NCI-H345 treated with DMSO at 0.1 percent for 48 hours (cell line): Measurements from ENCODE around the gene PRKAR2A.
"Not testable (repeated sequence)": the region's sequence is repeated elsewhere in the genome, so short reads cannot be mapped to it uniquely, and the experiment has no call there.

Experiments
- DNase-seq: peaks from one replicate; lab custom pipeline; 2025; ENCODE audit not compliant: unreplicated experiment; lab: John Stamatoyannopoulos, UW

Gene PRKAR2A

GRCh38 chr3:48782046-48782445, 65.6 kb downstream of the PRKAR2A start:
- no peak for DNase-seq

DNA sequence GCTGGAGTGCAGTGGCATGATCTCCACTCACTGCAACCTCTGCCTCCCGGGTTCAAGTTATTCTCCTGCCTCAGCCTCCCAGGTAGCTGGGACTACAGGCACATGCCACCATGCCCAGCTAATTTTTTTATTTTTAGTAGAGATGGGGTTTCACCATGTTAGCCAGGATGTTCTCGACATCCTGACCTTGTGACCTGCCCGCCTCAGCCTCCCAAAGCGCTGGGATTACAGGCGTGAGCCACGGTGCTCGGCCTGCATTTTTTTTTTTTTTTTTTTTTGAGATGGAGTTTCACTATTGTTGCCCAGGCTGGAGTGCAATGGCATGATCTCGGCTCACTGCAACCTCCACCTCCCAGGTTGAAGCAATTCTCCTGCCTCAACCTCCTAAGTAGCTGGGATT, 69.1 kb downstream of the PRKAR2A start:
- DNase-seq = not testable (repeated sequence)

DNA sequence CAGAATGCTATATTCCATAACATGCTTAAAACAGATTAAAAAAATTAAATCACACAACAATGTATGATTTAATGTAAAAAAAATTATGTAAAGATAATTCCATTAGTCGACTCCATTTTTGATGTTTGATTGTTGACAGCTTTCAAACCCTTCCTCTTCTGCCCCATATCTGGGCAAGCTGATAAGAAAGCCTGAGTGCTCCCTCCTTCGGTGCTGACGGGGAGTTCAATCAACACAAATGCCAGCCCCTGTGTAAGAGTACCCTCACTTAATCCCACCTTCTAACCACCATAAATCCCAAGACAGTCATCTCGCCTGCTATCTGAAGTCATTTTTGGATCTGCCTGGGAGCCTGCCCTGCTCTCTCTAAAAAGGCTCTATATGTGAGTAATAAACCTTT, 70.8 kb downstream of the PRKAR2A start:
- DNase-seq = no peak

- no peak for DNase-seq
Observed at GRCh38 chr3:48770192-48770502, 77.5 kb downstream of the PRKAR2A start.

DNA sequence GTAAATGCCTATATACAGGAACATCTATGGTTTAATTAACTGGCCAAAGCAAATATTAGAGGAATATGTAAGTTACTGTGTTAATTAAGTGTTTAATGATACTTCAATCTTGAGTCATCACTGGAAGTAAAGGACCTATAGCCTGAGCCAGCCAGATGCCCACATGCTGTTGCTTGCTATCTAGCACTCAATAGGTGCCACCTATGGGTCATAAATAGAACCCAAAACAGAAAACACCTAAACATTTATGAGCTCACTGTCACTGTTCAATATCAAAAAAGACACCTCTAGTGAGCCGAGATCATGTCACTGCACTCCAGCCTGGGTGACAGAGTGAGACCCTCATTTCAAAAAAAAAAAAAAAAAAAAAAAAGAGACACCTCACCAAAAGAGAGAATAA, 82.3 kb downstream of the PRKAR2A start:
- DNase-seq = no peak

DNA sequence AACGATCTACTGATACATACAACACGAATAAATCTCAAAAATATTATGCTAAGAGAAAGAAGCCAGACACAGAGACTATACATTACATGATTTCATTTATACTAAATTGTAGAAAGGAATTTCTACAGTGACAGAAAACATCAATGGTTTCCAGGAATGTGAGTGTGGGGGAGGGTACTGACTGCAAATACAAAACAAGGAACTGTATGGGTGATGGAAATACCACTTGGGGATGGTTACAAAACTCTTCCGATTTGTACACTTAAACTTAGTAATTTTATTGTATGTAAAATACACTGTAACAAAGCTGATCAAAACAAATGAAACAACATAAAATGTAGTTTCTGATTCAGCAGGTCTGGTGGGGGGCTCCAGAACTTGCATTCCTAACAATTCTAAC, 84.9 kb downstream of the PRKAR2A start:
- no peak for DNase-seq

- not testable (repeated sequence) for DNase-seq
Observed at GRCh38 chr3:48759991-48760540, 87.6 kb downstream of the PRKAR2A start.

GRCh38 chr3:48759531-48759930, 88.1 kb downstream of the PRKAR2A start:
- not testable (repeated sequence) for DNase-seq

GRCh38 chr3:48759071-48759470, 88.6 kb downstream of the PRKAR2A start:
- no peak for DNase-seq

- no peak for DNase-seq
Observed at GRCh38 chr3:48756640-48757039, 91.0 kb downstream of the PRKAR2A start.

GRCh38 chr3:48750856-48751255, 96.8 kb downstream of the PRKAR2A start:
- no peak for DNase-seq

DNA sequence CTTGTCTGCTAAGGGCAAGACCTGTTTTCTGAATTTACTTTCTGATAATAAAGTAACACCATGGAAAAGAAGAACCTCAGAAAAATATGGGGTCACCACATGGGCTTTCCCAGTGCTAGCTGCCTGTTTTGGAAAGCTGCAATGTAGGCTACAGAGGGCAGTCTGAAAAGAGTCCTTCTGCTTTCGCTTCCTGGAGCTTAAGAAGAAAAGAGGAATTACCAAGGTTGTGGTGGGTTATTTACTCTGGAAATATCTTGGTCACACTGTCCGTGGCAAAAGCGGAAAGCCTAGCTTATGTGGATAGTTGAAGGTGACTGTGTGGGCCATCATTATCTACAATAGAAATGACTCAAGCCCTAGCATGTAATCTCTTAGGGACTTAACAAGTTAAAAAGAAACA, 98.9 kb downstream of the PRKAR2A start:
- DNase-seq = no peak

DNA sequence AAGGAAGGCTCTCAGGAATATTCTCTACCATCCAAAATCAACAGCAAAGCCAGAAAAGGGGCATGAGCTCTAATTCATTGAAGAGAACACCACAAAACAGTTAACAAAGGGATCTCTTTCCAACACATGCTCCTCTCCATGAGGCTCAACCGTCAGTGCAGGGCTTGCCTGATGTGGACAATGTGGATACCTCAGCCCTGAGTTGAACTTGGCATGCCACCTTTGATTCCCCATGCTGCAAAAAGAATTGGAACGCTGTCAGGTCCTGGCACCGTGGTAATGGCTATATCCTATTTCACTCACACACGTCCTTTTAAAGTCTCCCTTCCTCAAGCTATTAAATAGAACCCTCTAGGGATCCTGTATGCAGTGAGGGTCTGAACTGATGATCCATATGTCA, 100.0 kb downstream of the PRKAR2A start:
- no peak for DNase-seq

DNA sequence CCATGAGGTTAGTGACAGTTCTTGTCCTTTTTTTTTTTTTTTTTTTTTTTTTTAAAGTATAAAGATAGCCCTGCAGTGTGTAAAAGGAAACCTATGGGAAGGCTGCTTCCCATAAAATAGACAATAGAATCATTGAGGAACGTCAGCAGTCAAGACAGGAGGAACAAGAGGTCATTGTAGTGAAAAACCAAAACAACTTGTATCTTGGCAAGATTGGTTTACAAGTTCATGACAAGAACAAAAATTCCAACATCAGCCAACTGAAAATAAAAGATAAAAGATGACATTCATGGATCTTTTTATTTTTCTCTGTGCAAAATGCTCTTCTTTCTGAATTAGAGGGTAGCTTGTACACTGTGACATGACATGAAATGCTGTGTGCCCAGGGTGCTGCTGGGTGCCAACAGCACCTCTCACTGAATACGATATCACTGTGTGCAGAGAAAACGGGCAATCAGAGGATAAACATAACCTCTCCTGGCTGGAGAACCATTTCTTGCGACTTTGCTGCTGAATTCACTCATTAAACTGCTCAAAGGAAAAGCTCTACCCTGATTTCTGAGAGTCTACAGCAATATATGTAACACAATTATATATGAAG, 100.6 kb downstream of the PRKAR2A start:
- DNase-seq = no peak

GRCh38 chr3:48743773-48744172, 103.9 kb downstream of the PRKAR2A start:
- DNase-seq = no peak

- not testable (repeated sequence) for DNase-seq
Observed at GRCh38 chr3:48741226-48741625, 106.4 kb downstream of the PRKAR2A start.

DNA sequence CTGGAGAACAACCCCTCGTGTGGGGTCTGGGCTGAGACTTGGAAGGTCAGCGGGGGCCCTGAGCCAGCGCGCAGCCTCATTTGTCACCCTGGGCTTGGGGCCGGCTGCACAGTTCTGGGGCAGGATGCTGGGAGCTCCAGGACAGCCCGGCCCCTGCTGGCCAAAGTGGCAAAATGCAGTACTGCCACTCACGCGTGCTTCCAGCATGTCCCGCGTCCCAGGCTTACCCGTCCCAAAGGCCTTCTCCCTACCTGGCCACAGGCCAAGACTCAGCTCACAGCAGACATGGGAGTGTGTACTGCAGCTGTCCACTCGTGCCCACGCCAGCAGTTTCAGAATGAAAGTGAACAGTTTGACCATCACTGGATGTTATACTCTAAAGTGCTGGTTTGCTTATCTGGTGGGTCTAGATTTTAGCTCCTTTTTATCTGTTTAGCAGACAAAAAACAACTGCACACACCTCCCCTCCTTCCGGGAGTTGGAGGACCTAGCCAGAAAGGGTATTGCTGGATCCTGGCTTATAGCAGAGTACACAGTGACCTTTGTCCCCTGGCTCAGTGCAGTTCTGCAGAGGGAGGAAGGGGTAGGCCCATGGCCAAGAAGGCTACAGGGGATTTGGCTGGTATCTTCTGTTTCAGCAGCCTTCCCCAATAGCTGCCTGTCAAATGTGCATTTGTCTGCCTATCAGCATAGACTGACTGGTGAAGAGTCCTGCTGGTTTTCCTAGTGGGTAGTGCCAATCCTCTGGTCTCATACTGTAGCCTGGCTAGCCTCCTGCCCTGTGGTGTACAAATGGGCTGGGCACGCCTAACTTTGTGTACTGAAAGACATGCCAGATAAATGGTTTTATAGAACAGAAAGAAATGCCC, 107.5 kb downstream of the PRKAR2A start:
- no peak for DNase-seq

DNA sequence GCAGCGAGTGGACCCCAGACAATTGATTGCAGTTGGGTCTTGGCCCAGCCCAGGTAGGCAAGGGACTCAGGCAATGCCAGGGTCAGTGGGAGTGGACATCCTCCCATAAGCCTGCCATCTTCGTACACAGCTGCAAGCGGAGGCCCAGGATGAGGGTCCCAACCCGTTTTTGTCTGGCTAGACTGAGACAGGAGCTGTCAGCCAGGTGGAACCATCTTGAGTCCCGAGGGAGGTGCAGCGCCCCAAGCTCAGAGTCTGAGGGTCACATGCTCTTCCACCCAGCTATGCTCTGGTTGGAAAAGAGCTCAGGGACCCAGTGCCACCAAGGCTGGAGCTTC, 108.1 kb downstream of the PRKAR2A start:
- DNase-seq = no peak

DNA sequence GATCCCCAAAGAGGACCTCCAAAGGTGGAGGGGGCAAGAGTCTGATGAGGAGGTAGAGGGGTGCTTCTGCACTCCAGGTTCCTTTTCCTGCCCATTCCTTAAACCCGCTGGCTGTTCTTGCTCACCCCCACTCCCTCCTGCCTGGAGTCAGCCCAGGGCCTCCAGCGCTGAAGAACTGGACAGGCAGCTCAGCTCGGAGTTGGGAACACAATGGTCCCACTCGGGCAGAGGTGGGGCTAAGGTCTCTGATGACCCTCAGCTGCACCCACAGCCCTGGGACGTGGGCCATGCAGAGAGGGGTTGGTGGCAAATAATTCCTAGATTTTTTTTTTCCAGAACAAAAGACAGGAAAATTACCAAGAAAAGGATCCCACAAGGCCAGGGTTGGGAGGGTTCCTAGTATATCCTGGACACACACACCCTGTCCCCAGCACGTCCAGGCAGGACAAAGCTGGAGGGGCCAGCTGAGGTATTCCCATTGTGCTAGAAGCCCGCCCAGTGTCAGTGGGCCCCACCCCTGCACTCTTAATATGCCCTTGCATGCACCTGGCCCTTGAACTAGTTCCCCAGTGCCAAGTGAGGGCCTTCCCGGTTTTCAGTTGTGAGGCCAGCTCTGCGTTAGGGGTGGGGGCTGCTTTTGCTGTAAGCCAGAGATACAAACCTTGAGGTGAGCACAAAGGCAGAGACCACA, 108.6 kb downstream of the PRKAR2A start:
- no peak for DNase-seq

DNA sequence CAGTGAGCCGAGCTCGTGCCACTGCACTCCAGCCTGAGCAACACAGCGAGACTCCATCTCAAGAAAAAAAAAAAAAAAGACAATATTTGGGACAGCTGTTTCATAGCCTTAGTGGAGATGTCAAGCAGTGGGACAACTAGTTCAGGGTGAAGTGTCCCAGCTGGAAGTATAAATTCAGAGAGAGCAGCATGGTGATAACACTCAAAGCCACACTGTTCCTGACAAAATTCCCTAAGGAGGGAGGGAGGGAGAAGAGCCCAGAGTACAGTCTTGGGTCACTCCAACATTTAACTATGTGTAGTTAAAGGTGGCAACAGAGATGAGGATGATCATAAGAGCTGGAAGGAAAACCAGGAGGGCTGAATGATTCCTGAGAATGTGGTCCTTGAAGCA, 109.5 kb downstream of the PRKAR2A start:
- DNase-seq = no peak

- DNase-seq = not testable (repeated sequence)
Observed at GRCh38 chr3:48735075-48735767, 112.5 kb downstream of the PRKAR2A start.
